HEK293 (cell line): ENCODE data around the gene FAM167B.

Experiments
- CTCF ChIP-seq: fragments of 450-650 bp; formaldehyde crosslinking; IDR thresholded peaks from 2 replicates; pipeline ENCODE4 v1.5.1; 2016; ENCODE audit warnings: missing biosample characterization, missing genetic modification characterization
- ZNF121 ChIP-seq: fragments of 450-650 bp; formaldehyde crosslinking; IDR thresholded peaks from 2 replicates; pipeline ENCODE4 v1.5.1; 2016; ENCODE audit warnings: missing biosample characterization, missing genetic modification characterization
- ZNF549 ChIP-seq: fragments of 450-650 bp; IDR thresholded peaks from 2 replicates; pipeline ENCODE4 v1.5.1; 2018; ENCODE audit warnings: missing biosample characterization, missing genetic modification characterization, mild to moderate bottlenecking, inconsistent platforms, moderate library complexity
- ZNF776 ChIP-seq: fragments of 450-650 bp; formaldehyde crosslinking; IDR thresholded peaks from 2 replicates; pipeline ENCODE4 v1.5.0; 2017; ENCODE audit warnings: missing biosample characterization, missing genetic modification characterization, borderline replicate concordance
- ZSCAN30 ChIP-seq: fragments of 450-650 bp; IDR thresholded peaks from 2 replicates; pipeline ENCODE4 v1.5.1; 2018; ENCODE audit warnings: missing biosample characterization, mild to moderate bottlenecking, missing genetic modification characterization, moderate library complexity
- TF ChIP-seq, protein P1 (sequence below): sonication (generic); formaldehyde crosslinking; IDR thresholded peaks from 2 replicates; pipeline ENCODE4 v1.8.1; 2022; ENCODE audit warnings: mild to moderate bottlenecking, moderate library complexity, missing genetic modification reagents

- TF ChIP-seq CTCF (tag by site-specific recombination) (no peak), ZNF121 (tag by site-specific recombination) (no peak), ZSCAN30 (tag by site-specific recombination) (no peak), ZNF549 (tag by site-specific recombination) (no peak), ZNF776 (no peak)
- TF ChIP-seq, protein P1, sequence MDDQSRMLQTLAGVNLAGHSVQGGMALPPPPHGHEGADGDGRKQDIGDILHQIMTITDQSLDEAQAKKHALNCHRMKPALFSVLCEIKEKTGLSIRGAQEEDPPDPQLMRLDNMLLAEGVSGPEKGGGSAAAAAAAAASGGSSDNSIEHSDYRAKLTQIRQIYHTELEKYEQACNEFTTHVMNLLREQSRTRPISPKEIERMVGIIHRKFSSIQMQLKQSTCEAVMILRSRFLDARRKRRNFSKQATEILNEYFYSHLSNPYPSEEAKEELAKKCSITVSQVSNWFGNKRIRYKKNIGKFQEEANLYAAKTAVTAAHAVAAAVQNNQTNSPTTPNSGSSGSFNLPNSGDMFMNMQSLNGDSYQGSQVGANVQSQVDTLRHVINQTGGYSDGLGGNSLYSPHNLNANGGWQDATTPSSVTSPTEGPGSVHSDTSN (CRISPR knock-in tag), result no peak
Observed at GRCh38 chr1:32286763-32287162, 39.7 kb downstream of the FAM167B start.
